H1 (cell line): ENCODE measurements around the gene LBR. TPM values are rescaled to one million over a fixed set of nuclear protein-coding genes. Genes with fewer than 3 reads are reported as not detected.

Source experiments
- CTCF ChIA-PET: fragments of 300-600 bp; sonication (Branson Sonifier 250); formaldehyde crosslinking; loops from one replicate; lab custom pipeline; 2021; ENCODE audit not compliant: partially characterized antibody; lab: Charles Lee
- POLR2A ChIA-PET: fragments of 300-600 bp; sonication (Branson Sonifier 250); formaldehyde crosslinking; loops from one replicate; lab custom pipeline; 2021; ENCODE audit warnings: inconsistent platforms; ENCODE audit not compliant: partially characterized antibody; lab: Charles Lee
- DNase-seq, 2 experiments: peaks; one replicate each; pipeline versions ENCODE4 v3.0.0 to v3.0.0-alpha.2; 2010 to 2022; ENCODE audit warnings: low spot score in 2 of 2, low read depth in 1 of 2, mixed read lengths in 1 of 2
- FAIRE-seq: peaks from 2 replicates; lab custom pipeline; 2011; peaks lifted over from hg19 to GRCh38; lab: Jason Lieb, UNC
- H2AFZ ChIP-seq: 2 replicates; pipeline ENCODE4 v1.8.1; 2012; ENCODE audit warnings: low read length, inconsistent platforms
- H2AK5ac ChIP-seq: 2 replicates; pipeline ENCODE4 v1.6.1; 2013; ENCODE audit warnings: low read depth, low read length
- H2BK120ac ChIP-seq: replicated peaks from 2 replicates; pipeline ENCODE3; 2013; ENCODE audit warnings: low read depth, low read length, inconsistent platforms
- H2BK12ac ChIP-seq: 2 replicates; pipeline ENCODE4 v1.6.1; 2013; ENCODE audit warnings: low read depth, low read length
- H2BK15ac ChIP-seq: 2 replicates; pipeline ENCODE4 v1.6.1; 2013; ENCODE audit warnings: low read length
- H2BK20ac ChIP-seq: 2 replicates; pipeline ENCODE4 v1.6.1; 2013; ENCODE audit warnings: low read length
- H2BK5ac ChIP-seq: 2 replicates; pipeline ENCODE4 v1.6.1; 2013; ENCODE audit warnings: low read depth, low read length
- H3K14ac ChIP-seq: 2 replicates; pipeline ENCODE4 v1.6.1; 2013; ENCODE audit warnings: inconsistent platforms; ENCODE audit not compliant: insufficient read length
- H3K18ac ChIP-seq: 2 replicates; pipeline ENCODE4 v1.6.1; 2013; ENCODE audit warnings: low read length; ENCODE audit errors: extremely low read depth
- H3K23ac ChIP-seq: 2 replicates; pipeline ENCODE4 v1.6.1; 2013; ENCODE audit warnings: inconsistent platforms; ENCODE audit not compliant: insufficient read length
- H3K23me2 ChIP-seq: 2 replicates; pipeline ENCODE4 v1.6.1; 2013; ENCODE audit warnings: low read depth, low read length
- H3K27ac ChIP-seq: 2 replicates; pipeline ENCODE4 v1.6.1; 2011; ENCODE audit warnings: low read depth, low read length, inconsistent platforms
- H3K27me3 ChIP-seq, 4 experiments: replicated peaks in 1 of 4; 1 replicate in 1 of 4; 2 replicates in 3 of 4; pipeline versions ENCODE4 v1.6.1 to v1.8.1; 2011 to 2013; ENCODE audit warnings: low read length in 3 of 4, mild to moderate bottlenecking in 3 of 4, inconsistent platforms in 2 of 4, mixed read lengths in 2 of 4, moderate library complexity in 1 of 4; ENCODE audit not compliant: control insufficient read depth in 3 of 4, insufficient read depth in 3 of 4; ENCODE audit errors: extremely low read depth in 1 of 4
- H3K36me3 ChIP-seq, 4 experiments: 2 replicates each; pipeline versions ENCODE4 v1.6.1 to v1.8.1; 2011 to 2013; ENCODE audit warnings: mild to moderate bottlenecking in 4 of 4, low read length in 3 of 4, moderate library complexity in 2 of 4, control low read depth in 1 of 4, inconsistent platforms in 1 of 4; ENCODE audit not compliant: insufficient read depth in 4 of 4, control insufficient read depth in 2 of 4
- H3K4ac ChIP-seq: replicated peaks from 2 replicates; pipeline ENCODE3; 2013; ENCODE audit warnings: low read length, low read depth, mixed read lengths, inconsistent platforms; ENCODE audit not compliant: insufficient read length
- H3K4me1 ChIP-seq, 4 experiments: replicated peaks in 1 of 4; 1 replicate in 1 of 4; 2 replicates in 3 of 4; pipeline versions ENCODE4 v1.6.1 to v1.8.1; 2011 to 2013; ENCODE audit warnings: low read length in 3 of 4, inconsistent platforms in 2 of 4, mixed read lengths in 1 of 4; ENCODE audit not compliant: insufficient read depth in 4 of 4, control insufficient read depth in 3 of 4
- H3K4me2 ChIP-seq, 2 experiments: 2 replicates each; pipeline versions ENCODE4 v1.6.1 to v1.8.1; 2011 to 2013; ENCODE audit warnings: low read depth in 2 of 2, low read length in 2 of 2, control low read depth in 1 of 2, inconsistent platforms in 1 of 2, mild to moderate bottlenecking in 1 of 2; ENCODE audit not compliant: insufficient read depth in 1 of 2
- H3K4me3 ChIP-seq, 4 experiments: fragments of 200-600, 300-600 bp in 1 of 4; sonication (generic), shearing (Covaris generic), sonication (Bioruptor Twin) in 1 of 4; 2 replicates each; pipeline versions ENCODE4 v1.5.1 to v1.8.1; 2011 to 2016; ENCODE audit warnings: low read length in 4 of 4, low read depth in 3 of 4, control low read depth in 2 of 4, inconsistent platforms in 2 of 4, mild to moderate bottlenecking in 2 of 4, mixed read lengths in 1 of 4, moderate library complexity in 1 of 4; ENCODE audit not compliant: insufficient read depth in 2 of 4; ENCODE audit errors: extremely low read depth in 1 of 4
- H3K56ac ChIP-seq: replicated peaks from 2 replicates; pipeline ENCODE3; 2013; ENCODE audit warnings: low read depth, mild to moderate bottlenecking, mixed read lengths, low read length, inconsistent platforms; ENCODE audit not compliant: insufficient read length
- H3K79me1 ChIP-seq: 2 replicates; pipeline ENCODE4 v1.6.1; 2013; ENCODE audit warnings: low read depth, low read length, control low read depth
- H3K79me2 ChIP-seq, 2 experiments: 2 replicates each; pipeline versions ENCODE4 v1.6.1 to v1.8.1; 2012 to 2013; ENCODE audit warnings: low read length in 2 of 2, mild to moderate bottlenecking in 2 of 2, inconsistent platforms in 1 of 2; ENCODE audit not compliant: insufficient read depth in 2 of 2, control insufficient read depth in 1 of 2
- H3K9ac ChIP-seq, 4 experiments: replicated peaks in 1 of 4; 1 replicate in 1 of 4; 2 replicates in 3 of 4; pipeline versions ENCODE4 v1.6.1 to v1.8.1; 2011 to 2013; ENCODE audit warnings: low read depth in 3 of 4, low read length in 3 of 4, control low read depth in 2 of 4, mild to moderate bottlenecking in 2 of 4, moderate library complexity in 2 of 4, inconsistent platforms in 1 of 4; ENCODE audit errors: extremely low read depth in 1 of 4
- H3K9me3 ChIP-seq, 2 experiments: 2 replicates each; pipeline versions ENCODE4 v1.6.1 to v1.8.1; 2012 to 2013; ENCODE audit warnings: mild to moderate bottlenecking in 2 of 2, moderate library complexity in 2 of 2, control low read depth in 1 of 2, inconsistent platforms in 1 of 2, low read depth in 1 of 2, low read length in 1 of 2, mixed read lengths in 1 of 2; ENCODE audit not compliant: insufficient read depth in 2 of 2
- H4K20me1 ChIP-seq, 2 experiments: replicated peaks in 1 of 2; 2 replicates each; pipeline versions ENCODE3 to v1.8.1; 2011 to 2013; ENCODE audit warnings: inconsistent platforms in 2 of 2, low read length in 2 of 2, mild to moderate bottlenecking in 1 of 2; ENCODE audit not compliant: insufficient read depth in 2 of 2, control insufficient read depth in 1 of 2
- H4K5ac ChIP-seq: 2 replicates; pipeline ENCODE4 v1.6.1; 2013; ENCODE audit warnings: low read length, low read depth, mixed read lengths, inconsistent platforms; ENCODE audit not compliant: insufficient read length
- H4K8ac ChIP-seq: 2 replicates; pipeline ENCODE4 v1.8.0; 2013; ENCODE audit warnings: mild to moderate bottlenecking, moderate library complexity, low read length, inconsistent platforms; ENCODE audit not compliant: insufficient read depth; ENCODE audit errors: extremely low read depth
- H4K91ac ChIP-seq: replicated peaks from 2 replicates; pipeline ENCODE3; 2013; ENCODE audit warnings: low read length, mixed read lengths, inconsistent platforms; ENCODE audit not compliant: insufficient read length
- GTF2F1 ChIP-seq: IDR thresholded peaks from 2 replicates; pipeline ENCODE4 v1.6.1; 2012; ENCODE audit warnings: low read depth, low read length, improper control_type of control experiment, borderline replicate concordance
- JUN ChIP-seq: IDR thresholded peaks from 2 replicates; pipeline ENCODE4 v1.6.1; 2011; ENCODE audit warnings: low read depth, mild to moderate bottlenecking, improper control_type of control experiment, low read length
- POLR2AphosphoS5 ChIP-seq: IDR thresholded peaks from 2 replicates; pipeline ENCODE4 v1.6.1; 2011; ENCODE audit warnings: low read depth, low read length
- SIRT6 ChIP-seq: IDR thresholded peaks from one replicate; pipeline ENCODE4 v1.7.1; 2012; ENCODE audit warnings: low read length, inconsistent platforms
- SUZ12 ChIP-seq: fragments of 200-600 bp; sonication (generic); IDR thresholded peaks from 2 replicates; pipeline ENCODE4 v1.6.1; 2012; ENCODE audit warnings: mild to moderate bottlenecking, inconsistent platforms, low read length, moderate library complexity, mixed read lengths
- TEAD4 ChIP-seq: IDR thresholded peaks from 2 replicates; pipeline ENCODE4 v1.6.1; 2012; ENCODE audit warnings: low read depth, low read length, inconsistent platforms, mixed read lengths
- WGBS, 2 experiments: shearing (Covaris generic) in 1 of 2; methylation state at CpG; one replicate each; pipeline versions ENCODE4 v1.1.6 to v1.1.7; 2013 to 2015; ENCODE audit warnings: low lambda C conversion rate in 2 of 2, mixed read lengths in 2 of 2, inconsistent platforms in 1 of 2, low coverage in 1 of 2, missing lambda C conversion rate in 1 of 2; ENCODE audit not compliant: insufficient replicate concordance in 2 of 2, insufficient coverage in 1 of 2, insufficient read length in 1 of 2; ENCODE audit errors: extremely low coverage in 1 of 2, missing lambda C conversion rate in 1 of 2; 5-methylcytosine and 5-hydroxymethylcytosine counted together
- polyA plus RNA-seq, 7 experiments: library from polyadenylated mRNA; depleted of rRNA in 3 of 7; stranded (reverse) in 5 of 7; unstranded in 2 of 7; fragments of >200 nt in 5 of 7; fragments of 200-250 nt in 2 of 7; gene quantifications; 1 replicate in 5 of 7; 2 replicates in 1 of 7; 4 replicates in 1 of 7; pipeline versions ENCODE4 v1.2.1 to v1.2.3, GENCODE V29; 2011 to 2013; ENCODE audit warnings: missing spikeins in 2 of 7, mixed read lengths in 2 of 7
- total RNA-seq: library from RNA; stranded (reverse); fragmentation: NEBNext Ultra II Directional; extraction: Animal tissue kit (Norgen Biotek cat#: 25700); gene quantifications from 2 replicates; pipeline ENCODE4 v1.2.1, GENCODE V29; 2021

Gene LBR
- total and polyA plus RNA-seq, 2 of the 8 experiments (the other 6 are each of a cell fraction or from before 2014, with no cell fraction given), result 32.1 to 89.8 TPM

- H2BK5ac ChIP-seq, result no peak overlapping the region
- DNase-seq, result no peak
- WGBS, 2 experiments, result 77% methylated on average over 4 of the region's 4 CpGs; no CpG with 5 or more reads in 1 of the 2 experiments
- H3K4me3 ChIP-seq, result no peak overlapping the region
- no peak overlapping the region for H3K18ac ChIP-seq
- H3K4me2 ChIP-seq, result no peak overlapping the region
- peaks cover 2% of the 10 kb centered on the region; the same call in 1 of the 2 replicates for H3K79me1 ChIP-seq
- no peaks in the 10 kb centered on the region for H4K20me1 ChIP-seq
- no peak overlapping the region for H4K8ac ChIP-seq
- H2BK120ac ChIP-seq, result no peak overlapping the region
- no peak overlapping the region for H3K4ac ChIP-seq
- no peaks in the 10 kb centered on the region for H3K23me2 ChIP-seq
- no peak overlapping the region for H2AK5ac ChIP-seq
- no peak overlapping the region for H4K91ac ChIP-seq
- TF ChIP-seq SUZ12 (no peak), JUN (no peak), TEAD4 (no peak), SIRT6 (no peak), POLR2AphosphoS5 (no peak), GTF2F1 (no peak)
- TF ChIP-seq, all 59 proteins: peak for 0
- CTCF ChIA-PET, result interaction anchor here (0.6 to 1.9 kb wide), 2 partner anchors 10 to 17 kb away, joined by 3 to 5 read pairs; no protein-coding TSS in a partner anchor
- no peak overlapping the region for H2BK12ac ChIP-seq
- H2AFZ ChIP-seq, result no peak overlapping the region
- POLR2A ChIA-PET, result no interaction called here
- peaks cover 6 to 41% (median 13%) of the 10 kb centered on the region in 4 experiments; a peak in 6 of 8 replicates for H3K36me3 ChIP-seq
- H3K9ac ChIP-seq, result no peak overlapping the region
- no peak overlapping the region for H3K27ac ChIP-seq
- no peak overlapping the region for H3K23ac ChIP-seq
- H3K56ac ChIP-seq, result no peak overlapping the region
- H3K9me3 ChIP-seq, result no peaks in the 10 kb centered on the region
- FAIRE-seq, result no peak
- no peaks in the 10 kb centered on the region for H3K79me2 ChIP-seq
- no peak overlapping the region for H2BK15ac ChIP-seq
- no peaks in the 10 kb centered on the region for H3K27me3 ChIP-seq
- peaks cover 0 to 3% (median 1%) of the 10 kb centered on the region in 4 experiments; a peak in 2 of 7 replicates for H3K4me1 ChIP-seq
- no peak overlapping the region for H2BK20ac ChIP-seq
- no peak overlapping the region for H4K5ac ChIP-seq
- H3K14ac ChIP-seq, result no peak overlapping the region
Observed at GRCh38 chr1:225408249-225408648, 19.6 kb downstream of the LBR start.
